NCI-H510A (cell line): ENCODE data around the gene PAK2.
A peak's percentile ranks its signal among the peaks of the same experiment; 100 is the strongest.
"Not testable (repeated sequence)": the region's sequence is repeated elsewhere in the genome, so short reads cannot be mapped to it uniquely, and the experiment has no call there.

Experiments used
- DNase-seq: peaks from one replicate; lab custom pipeline; 2025; lab: John Stamatoyannopoulos, UW

Gene PAK2

DNA sequence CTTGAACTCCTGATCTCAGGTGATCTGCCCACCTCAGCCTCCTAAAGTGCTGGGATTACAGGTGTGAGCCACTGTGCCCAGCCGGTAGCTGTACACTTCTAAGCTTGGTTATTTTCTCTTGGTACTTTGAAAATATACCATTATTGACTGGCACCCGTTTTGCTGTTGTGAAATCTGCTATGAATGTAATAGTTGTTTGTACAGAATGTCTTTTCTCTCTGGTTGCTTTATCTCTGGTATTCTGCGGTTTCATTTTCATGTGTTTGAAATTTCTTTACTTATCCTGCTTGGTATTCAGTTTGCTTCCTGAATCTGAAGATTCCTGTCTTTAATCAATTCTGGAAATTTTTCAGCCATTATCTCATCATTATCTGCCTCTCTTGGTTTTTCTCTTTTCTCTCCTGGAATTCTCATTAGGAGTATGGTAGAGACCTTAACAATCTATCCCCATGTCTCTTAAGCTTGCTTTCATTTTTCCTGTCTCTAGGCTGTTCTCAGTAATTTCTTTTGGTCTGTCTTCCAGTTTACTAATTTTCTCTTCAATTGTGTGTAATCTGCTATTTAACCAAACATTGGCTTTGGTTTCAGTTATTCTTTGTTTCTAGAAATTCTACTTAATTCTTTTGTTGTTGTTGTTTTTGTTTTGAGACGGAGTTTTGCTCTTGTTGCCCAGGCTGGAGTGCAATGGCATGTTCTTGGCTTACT is 2.8 kb upstream of the PAK2 start:
- DNase-seq: no peak

DNA sequence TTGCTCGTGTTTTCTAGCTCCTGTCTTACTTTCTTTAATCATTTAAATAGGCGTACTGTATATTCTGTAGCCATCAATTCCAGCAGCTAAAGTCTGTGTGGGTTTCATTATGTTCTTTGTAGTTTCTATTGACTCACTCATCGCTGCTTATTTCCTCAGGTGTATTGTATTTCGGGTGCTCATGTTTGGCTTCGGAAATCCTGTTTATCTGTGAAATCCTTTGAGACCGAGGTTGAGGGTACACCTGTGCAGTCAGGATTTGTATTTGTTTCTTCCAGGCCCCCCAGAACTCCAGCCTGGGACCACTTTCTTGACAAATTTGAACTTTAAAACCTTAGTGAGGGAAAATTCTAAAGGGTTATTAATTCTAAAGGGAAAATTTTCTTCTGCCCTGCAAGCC is 2.0 kb upstream of the PAK2 start:
- DNase-seq: no peak

DNA sequence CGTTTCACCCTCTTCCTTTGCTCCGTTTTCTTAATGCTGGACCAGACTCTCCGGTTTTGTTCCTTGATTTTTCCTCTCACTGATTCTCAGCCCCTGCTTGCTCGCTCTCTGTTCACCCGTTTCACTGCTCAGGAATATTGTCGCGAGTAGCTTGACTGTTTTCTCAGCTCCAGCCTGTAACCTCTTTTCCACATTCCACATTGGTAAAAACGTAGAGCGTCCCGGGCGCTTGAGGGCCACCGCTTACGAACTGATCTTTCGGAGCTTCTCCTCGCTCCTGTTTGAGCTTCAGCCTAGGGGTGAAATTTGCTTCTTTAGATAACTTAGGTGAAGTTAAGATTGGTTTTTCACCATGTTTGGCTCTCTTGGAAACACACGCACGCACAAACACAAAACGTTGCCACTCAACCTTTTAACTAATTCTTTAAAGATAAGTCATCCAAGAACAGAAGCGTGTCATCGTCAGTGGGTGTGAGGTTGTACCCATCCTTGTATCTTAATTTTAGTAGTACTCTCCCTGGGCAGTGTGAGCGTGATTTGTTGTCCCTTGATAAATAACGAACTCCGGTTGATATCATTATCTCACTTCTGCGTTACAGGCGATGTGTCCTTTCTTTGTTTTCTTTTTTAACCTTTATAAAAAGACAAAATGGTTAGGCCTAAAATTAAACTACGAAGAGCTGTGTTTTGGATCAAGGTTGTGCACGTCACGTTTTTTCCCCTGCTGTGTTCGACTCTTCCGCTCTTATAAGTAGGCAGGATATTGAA is 1.0 kb downstream of the PAK2 start:
- peak; percentile 25 for DNase-seq

GRCh38 chr3:196741249-196741889 is 1.7 kb downstream of the PAK2 start:
- no peak for DNase-seq

DNA sequence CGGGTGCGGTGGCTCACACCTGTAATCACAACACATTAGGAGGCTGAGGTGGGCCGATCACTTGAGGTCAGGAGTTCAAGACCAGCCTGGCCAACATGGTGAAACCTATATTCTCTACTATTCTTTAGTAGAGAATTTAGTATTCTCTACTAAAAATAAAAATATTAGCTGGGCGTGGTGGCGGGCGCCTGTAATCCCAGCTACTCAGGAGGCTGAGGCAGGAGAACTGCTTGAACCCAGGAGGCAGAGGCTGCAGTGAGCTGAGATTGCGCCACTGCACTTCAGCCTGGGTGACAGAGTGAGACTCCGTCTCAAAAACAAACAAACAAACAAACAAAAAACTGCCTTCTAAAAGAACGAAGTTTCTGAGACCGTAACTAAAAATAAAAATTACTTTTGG is 3.9 kb downstream of the PAK2 start:
- DNase-seq: not testable (repeated sequence)

DNA sequence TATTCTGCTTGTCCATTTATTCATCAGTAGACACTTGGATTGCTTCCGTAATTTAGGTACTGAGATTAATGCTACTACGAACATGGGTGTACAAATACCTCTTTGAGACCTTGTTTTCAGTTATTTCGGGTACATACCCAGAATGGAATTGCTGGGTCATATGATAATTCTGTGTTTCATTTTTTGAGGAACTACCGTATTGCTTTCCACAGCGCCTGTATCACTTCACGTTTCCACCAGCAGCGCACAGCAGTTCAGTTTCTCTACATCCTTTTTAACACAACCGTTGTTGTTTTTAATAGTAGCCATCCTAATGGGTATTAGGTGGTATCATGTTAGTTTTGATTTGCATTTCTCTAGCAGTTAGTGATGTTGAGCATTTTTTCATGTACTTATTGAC is 9.5 kb downstream of the PAK2 start:
- DNase-seq: no peak

DNA sequence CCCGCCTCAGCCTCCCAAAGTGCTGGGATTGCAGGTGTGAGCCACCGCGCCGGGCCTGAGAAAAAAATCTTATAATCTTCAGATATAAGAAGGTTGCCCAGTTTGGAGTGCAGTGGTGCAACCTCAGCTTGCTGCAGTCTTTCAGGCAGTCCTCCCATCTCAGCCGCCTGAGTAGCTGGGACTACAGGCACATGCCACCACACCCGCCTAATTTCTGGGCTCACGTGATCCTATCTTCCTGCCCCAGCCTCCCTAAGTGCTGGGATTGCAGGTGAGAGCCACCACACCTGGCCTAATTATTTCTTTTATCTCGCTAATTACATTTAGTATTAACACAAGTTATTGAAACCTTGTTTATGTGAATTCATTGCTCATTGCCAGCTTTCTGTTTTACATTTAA is 13.5 kb downstream of the PAK2 start:
- no peak for DNase-seq

DNA sequence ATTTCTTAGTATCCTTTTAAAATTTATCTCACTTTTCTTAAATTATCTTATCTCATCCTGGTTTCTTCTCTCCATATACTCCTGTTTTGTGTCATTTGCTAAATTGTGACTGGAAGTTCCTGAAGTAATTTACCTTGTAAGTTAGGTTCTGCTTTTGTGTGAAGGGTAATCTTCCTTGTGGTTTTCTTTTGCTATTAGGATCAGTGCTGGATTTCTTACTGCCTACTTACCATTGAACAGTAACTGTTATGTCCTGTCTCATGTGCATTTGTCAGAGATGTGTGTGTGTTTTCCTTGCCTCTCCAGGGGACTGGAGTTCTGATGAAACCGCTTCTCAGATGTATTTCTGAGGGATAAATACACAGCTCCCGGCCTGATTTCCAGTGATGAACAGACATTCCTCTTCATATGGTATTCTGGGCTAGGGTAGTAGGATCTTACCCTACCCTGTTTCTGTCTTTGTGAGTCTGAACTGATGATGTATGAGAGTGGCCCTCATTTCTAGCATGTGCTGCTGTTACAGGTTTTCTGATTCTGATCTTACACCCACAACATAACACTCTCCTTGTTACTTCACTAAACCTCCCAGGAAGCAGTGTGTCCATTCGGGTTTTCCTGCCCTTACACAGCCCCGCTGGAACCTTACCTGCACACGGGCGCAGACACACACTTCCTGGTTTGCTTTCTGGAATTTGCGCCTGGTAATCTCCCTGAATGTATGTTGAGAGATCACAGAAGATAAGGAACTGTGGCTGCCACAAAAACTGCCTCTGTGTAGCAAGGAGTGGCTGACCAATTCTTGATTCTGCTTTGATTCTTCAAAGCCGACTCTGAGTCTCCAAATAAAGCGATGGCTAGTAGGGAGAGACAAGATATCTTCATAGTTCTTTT is 14.7 kb downstream of the PAK2 start:
- no peak for DNase-seq

- DNase-seq: no peak
Observed at GRCh38 chr3:196756732-196757131, 17.1 kb downstream of the PAK2 start.

DNA sequence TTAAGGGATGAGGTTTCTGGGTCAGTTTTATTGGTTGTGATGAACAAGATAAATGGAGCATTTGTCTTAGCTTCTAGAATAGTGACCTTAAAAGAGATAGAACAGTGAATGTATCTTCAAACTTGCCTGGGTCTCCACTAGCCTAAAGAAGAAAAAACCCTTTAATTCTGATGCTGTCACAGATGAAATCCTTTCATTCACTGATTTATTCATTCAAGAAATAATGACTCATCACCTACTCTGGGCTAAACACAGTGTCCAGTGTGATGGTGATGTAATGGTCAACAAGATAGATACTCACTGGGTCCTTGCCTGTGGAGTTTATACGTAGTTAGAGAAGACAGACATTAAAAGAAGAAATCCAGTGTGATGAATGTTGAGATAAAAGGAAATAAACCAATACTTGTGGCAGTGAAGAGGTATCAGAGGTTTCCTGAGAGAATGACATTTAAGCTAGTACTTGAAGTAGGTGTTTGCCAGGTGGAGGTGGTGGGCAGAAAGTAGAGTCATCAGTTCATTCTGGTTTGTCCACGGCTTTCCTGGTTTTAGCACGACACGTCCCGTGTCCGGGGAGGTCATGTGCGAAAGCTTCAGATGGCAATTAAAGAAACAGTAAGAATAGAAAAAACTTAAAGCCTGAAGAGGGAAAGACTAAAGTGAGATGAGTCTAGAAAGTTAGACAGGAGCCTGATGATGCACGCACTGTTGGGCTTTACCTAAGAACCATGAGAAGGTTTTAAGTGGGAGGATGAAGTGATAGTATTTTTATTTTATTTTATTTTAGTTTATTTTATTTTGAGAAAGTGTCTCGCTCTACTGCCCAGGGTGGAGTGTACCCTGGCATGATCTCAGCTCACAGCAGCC is 18.5 kb downstream of the PAK2 start:
- DNase-seq: no peak

DNA sequence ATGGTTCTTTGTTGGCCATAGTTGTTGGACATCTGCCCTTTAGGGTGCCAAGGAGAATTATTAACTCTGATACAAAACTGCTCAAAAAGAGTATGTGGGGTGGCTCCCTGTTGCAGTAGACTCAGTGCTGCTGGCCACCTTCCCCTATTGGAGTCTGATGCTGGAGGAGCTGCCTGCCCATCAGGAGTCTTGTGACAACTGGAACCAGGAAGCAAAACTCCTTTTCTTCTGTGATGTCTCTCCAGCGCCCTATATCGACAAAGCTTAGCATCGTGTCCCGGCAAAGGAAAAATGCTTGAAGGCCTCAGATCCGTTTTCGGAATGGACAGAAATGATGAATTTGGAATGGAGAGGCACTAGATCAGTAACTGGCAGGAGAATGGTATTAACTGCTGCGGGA is 23.5 kb downstream of the PAK2 start:
- DNase-seq: no peak

DNA sequence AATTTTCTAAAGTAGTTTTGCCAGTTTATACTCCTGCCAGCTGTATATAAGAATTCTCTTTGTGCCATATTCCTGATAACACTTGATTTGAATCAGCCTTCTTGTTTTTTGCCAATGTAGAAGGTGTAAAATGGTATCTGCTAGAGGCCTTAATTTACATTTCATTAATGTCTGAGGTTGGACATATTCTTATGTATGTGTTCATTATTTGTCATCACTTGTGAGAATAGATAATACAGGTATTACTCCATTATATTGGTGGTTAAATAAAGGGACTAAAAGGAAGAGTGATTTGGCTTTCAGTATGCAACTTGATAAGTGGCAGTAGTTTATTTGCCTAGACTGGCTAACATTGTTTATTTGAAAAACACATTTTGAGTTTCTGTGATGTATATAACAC is 25.8 kb downstream of the PAK2 start:
- DNase-seq: no peak

DNA sequence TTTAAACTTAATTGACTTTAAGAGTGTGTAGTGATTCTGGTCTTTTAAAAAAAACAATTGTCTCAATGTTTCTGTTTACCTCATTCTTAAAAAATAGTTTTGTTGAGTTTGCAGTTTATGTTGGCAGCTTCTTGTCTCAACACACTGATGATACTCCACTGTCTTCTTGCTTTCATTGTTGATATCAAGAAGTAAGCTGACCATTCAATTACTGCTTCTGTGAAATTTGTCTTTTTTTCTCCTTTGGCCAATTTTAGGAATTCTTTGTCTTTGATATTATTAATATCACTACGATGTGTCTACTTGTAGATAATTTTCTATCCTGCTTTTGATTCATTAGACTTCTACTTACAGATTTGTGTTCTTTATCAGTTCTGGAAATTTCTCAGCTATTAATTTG is 31.4 kb downstream of the PAK2 start:
- no peak for DNase-seq

- DNase-seq: no peak
Observed at GRCh38 chr3:196772102-196772501, 32.4 kb downstream of the PAK2 start.

DNA sequence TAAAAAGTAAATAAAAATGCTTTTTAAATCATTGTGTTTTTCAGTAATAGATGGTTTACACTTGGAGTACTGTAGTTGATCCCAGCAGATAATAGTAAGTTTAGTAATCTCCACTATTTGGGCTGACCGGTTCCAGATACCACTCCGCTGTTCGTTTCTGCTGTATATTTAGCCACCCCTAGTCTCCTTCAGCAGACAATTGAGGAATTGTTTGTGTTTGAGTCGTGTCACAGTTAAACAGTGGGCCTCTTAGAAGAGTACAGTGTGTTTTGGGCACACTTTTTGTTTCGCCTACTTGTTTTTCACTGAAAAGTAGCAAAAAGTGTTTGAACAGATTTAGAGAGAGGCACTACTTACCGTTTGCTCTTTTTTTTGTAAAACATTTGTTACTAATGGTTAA is 33.2 kb downstream of the PAK2 start:
- no peak for DNase-seq

- no peak for DNase-seq
Observed at GRCh38 chr3:196774191-196774820, 34.6 kb downstream of the PAK2 start.

GRCh38 chr3:196774848-196775422 is 35.3 kb downstream of the PAK2 start:
- DNase-seq: no peak

- no peak for DNase-seq
Observed at GRCh38 chr3:196775938-196776337, 36.3 kb downstream of the PAK2 start.

DNA sequence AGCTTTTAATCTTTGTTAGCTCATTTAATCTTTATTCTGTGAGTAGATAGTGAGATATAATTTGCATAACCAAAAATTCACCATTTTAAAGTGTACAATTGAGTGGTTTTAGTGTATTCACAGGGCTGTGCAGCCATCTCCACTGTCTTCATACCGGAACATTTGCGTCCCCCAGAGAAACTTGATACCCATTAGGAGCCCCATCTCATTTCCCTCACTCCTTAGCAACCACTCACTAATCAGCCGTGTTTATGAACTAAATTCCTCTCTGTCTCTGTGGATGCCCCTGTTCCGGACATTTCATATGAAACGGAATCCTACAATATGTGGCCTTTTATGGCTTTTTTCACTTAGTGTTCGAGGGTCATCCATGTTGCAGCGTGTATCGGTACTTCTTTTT is 38.2 kb downstream of the PAK2 start:
- DNase-seq: no peak

DNA sequence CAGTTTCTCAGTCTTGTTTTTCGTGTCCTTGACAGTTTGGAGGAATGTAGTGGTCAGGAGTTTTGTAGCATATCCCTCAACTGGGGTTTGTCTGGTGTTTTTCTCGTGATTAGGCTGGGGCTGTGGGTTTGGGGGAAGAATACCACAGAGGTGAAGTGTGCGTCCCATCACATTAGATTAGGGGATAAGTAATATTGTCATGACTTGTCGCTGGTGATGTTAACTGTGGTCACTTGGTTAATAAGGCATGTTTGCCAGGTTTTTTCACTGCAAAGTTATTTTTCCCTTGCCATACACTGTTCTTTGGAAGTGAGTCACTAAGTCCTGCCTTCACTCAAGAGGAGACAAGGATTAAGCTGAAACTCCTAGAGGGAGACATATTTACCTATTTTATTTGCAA is 39.1 kb downstream of the PAK2 start:
- DNase-seq: no peak
